ENCODE data around the gene STPG1.
"Not testable (repeated sequence)": the region's sequence is repeated elsewhere in the genome, so short reads cannot be mapped to it uniquely, and the experiment has no call there.

Gene STPG1, protein sequence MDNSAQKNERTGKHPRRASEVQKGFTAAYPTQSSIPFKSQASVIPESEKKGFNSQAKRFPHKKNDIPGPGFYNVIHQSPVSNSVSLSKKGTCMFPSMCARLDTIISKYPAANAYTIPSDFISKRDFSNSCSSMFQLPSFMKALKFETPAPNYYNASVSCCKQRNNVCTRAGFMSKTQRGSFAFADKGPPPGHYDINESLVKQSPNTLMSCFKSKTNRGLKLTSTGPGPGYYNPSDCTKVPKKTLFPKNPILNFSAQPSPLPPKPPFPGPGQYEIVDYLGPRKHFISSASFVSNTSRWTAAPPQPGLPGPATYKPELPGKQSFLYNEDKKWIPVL

DNA sequence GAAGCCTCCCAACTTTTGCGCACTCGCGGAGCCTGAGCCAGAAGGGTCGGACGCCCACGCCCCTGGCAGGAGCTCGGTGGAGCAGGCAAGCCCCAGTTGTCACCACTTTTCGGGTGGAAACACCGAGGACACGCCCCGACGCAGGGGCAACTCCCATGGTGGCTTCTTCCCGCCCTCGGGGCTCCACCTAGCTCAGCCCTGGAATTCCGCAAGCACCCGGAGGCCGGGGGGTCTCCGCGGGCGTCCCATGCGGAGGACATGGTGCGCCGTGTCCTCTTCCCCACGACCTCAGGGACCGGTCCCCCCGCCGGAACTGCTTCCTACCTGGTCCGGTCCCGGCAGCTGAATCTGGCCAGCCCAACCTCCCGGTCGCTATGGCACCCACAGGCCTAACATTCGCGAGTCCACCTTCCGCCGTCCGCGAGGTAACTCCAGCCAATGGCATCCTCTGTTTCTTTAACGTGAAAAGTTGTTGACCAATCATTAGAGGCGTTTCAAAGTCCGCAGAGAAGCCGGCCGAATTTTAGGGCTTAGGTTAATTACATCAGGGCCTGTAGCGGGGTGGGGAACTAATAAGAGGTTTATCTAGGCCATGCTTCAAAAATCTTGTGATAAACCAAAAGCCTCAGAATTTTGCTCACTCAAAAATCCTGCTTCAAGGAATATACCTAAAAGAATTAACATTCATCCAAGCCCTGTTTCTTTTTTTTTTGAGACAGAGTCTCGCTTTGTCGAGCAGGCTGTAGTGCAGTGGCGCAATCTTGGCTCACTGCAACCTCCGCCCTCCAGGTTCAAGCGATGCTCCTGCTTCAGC lies at the start of gene STPG1:
Gene STPG1, minus strand, starts transcription at position 433 of the 814 bp plus-strand sequence. CDS start 12,394 bp downstream, outside the sequence.
- no peak for DNase-seq

DNA sequence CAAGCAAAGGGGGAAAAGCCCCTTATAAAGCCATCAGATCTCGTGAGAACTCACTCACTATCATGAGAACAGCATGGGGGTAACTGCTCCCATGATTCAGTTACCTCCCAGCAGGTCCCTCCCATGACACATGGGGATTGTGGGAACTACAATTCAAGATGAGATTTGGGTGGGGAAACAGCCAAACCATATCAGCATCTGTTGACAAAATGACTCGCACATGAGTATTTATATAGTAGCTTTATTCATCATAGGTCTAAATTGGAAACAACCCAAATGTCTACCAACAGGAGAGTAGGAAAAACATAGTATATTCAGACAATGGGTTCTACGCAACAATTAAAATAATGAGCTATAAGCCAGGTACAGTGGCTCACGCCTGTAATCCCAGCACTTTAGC lies 48.5 kb upstream of the STPG1 start:
- not testable (repeated sequence) for DNase-seq

DNA sequence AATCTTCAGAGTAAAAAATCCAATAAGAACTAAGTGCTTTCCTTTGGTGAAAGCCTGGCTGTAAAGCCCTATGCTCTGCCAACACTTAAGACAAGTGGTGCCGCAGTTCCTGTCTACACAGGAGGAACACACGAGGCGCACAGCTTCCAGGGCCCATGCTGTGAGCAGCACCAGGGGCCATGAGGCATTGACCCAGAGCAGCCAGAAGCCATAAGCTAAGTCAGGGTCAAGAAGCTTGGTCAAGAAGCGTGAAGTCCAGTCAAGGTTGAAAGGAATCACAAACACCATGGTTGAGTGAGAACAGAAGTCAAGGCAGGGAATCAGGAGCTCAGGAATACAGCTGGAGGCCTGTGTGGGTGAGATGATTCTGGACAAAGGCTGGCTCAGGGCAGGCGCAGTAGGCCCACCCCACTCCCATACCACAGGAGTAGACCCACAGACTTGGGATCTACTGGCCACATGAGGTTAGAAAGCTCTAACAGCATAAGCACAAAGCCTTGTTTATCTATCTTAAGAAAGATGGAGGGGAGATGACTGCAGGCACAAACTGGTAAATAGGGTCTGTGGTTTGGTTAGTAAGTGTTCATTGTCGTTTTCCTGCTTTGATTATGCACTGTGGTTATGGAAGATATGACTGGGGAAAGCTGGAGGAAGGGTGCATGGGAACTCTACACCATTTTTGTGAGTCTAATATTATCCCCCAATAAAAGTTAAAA lies 46.1 kb upstream of the STPG1 start:
- DNase-seq: no peak

DNA sequence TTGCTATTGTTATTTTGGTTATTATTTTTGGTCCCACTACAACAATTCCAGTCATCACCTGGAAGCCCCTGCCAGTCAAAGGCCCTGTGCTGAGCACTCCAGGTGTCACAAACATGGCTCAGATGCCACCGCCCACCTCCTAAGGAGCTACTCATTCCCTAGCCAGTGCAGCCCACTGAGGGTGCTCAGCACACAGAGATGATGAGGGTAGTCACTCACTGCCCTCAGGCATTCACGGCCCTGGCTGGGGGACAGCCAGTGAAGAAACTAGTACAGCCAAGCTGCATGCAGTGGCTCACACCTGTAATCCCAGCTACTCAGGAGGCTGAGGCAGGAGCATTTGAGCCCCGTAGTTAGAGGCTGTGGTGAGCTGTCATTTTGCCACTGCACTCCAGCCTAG lies 44.3 kb upstream of the STPG1 start:
- no peak for DNase-seq

DNA sequence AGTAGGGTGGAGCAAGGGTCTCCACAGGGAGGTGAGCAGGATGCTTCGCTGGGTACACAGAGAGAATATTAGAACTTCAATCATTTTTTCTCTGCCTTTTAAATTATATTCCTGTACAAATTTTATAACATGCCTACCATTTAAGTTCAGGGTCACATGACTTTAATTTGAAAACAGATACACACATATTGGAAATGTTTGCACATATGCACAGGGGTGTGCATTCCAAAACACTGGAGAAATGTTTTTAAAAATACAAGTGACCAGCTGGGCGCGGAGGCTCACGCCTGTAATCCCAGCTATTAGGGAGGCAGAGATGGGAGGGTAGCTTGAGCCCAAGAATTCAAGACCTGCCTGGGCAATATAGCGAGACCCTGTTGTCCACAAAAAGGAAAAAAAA lies 41.7 kb upstream of the STPG1 start:
- no peak for DNase-seq

DNA sequence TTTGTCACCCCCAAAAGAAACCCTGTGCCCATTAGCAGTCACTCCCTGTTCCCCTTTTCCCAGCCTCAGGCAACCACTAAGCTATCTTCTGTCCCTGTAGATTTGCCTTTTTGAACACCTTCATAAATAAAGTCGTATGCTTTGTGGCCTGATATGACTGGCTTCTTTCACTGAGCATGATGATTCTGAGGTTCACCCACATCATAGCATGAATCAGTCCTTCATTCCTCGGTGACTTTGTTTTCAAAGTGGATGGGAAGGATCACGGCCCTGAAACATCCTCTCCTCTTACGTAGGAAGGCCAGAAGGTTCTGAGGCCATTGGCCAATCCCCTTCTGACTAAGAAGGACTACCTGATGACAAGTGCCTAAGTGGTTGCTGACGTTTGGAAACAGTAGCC lies 41.1 kb upstream of the STPG1 start:
- DNase-seq: no peak

DNA sequence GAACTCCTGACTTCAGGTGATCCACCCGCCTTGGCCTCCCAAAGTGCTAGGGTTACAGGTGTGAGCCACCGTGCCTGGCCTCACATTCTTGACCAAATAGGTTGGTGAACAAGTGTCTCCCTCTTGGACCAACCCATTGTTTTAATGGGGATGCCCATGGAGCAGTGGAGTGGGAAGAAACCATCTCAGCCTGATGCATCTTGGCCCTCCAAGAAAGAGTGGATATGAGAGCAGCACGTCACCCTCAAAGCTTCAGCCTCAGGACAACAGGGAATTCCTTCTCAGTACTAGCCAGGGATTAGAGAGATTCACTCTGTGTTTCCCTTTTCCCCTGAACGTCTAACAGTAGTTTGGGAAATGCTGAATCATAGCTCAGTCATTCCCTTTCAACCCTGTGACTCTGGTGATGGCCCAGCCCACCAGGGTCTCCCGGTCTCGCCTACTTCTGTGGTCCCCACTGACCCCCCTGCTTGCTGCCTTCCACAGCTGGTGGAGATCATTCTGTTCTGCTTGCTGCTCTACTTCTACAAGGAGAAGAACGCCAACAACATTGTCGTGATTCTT lies 39.4 kb upstream of the STPG1 start:
- DNase-seq: no peak

DNA sequence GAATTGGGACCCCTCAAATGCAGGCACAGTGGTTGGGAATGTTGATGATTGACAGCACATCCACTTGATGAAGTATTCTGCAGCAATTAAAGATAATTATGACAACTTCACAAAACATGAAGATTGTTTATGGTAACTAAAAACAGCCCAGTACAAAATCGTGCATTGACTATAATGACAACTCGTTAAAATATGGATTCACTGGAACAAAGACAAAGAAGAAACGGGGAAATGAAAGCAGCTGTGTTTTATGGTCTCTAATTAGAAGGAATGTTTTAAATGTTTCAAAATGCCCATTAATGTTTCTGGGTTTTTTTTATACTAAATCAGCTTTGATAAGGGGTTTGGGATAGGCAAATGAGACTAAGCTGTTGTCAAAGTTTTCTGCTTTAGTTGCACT lies 38.2 kb upstream of the STPG1 start:
- no peak for DNase-seq

DNA sequence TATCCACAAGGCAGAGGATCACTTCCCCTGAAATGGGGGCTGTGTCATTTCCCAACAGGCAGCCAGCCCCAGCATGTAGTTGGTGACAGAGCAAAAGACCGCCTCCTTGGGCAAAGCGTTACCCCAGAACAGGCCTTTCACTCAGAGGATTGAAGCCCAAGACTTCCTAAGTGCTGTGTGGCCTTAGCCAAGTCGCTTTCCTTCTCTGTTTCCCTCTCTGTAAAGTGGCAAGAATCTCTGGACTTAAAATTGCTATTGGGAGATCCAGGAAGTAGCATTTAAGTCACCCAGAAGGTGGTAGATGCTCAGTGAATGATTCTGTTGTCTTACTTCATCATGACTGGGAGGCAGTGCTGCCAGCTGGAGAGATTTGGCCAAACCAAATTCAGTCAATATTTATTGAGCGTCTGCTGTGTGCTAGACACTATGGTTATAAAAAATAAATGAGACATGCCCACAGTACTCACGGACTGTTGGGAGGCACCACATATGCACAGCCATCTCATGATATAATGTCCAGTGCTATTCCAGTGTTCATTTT lies 37.3 kb upstream of the STPG1 start:
- DNase-seq: no peak

DNA sequence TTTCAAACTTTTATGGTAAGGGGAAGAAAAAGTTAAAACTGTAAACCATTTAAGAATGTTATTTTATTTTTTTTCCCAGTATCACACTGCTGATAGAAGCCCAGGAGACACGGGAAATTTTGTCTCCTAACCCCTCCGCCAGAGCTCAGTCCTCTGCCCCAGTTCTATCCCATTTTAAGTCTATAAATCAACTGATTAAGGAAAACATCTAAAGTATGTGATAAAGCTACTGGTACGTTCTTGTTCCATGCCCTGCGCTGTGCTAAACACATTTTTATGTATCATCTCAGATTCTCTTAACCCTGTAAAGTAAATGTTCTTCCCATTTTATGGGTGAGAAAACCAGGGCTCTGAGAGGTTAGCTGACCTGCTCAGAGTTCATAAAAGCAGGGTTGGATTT lies 36.7 kb upstream of the STPG1 start:
- no peak for DNase-seq

DNA sequence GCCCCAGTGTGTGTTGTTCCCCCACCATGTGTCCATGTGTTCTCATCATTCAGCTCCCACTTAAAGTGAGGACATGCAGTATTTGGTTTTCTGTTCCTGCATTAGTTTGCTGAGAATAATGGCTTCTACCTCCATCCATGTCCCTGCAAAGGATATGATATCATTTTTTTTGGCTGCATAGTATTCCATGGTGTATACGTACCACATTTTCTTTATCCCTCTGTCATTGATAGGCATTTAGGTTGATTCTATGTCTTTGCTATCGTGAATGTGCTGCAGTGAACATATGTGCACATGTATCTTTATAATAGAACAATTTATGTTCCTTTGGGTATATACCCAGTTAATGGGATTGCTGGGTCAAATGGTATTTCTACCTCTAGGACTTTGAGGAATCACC lies 32.9 kb upstream of the STPG1 start:
- DNase-seq: not testable (repeated sequence)

DNA sequence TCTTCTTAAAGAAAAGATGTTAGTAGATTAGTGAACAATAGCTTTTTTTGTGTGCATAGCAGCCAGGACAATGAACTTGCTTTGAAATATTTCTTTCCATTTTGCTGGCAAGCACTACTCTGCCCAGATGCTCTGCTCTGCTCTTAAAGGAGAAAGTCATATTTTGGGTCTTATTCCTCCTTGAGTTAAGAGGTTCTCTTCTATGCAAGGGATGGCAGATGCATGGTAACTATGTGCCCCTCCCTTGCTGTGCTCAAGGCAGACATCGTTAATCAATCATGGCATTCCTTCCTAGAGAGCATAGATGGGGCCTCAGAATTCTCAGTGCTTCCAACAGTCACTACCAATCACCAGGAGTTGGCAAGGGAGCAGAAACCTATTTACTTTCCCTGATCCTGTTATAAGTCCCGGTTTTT lies 29.7 kb upstream of the STPG1 start:
- peak; percentile 64 for DNase-seq

DNA sequence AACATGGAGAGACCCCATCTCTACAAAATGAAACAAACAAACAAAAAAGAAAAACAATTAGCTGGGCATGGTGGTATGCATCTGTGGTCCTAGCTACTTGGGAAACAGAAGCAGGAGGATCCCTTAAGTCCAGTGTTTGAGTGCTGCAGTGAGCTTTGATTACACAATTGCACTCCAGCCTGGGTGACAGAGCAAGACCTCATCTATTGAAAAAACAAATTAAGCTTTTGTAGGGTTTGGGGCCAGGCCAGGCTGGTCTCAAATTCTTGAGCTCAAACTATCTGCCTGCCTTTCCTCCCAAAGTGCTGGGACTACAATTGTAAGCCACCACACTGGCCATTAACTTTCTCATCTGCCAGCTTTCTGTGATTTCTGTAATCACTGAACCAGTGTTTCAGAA lies 29.2 kb upstream of the STPG1 start:
- no peak for DNase-seq

DNA sequence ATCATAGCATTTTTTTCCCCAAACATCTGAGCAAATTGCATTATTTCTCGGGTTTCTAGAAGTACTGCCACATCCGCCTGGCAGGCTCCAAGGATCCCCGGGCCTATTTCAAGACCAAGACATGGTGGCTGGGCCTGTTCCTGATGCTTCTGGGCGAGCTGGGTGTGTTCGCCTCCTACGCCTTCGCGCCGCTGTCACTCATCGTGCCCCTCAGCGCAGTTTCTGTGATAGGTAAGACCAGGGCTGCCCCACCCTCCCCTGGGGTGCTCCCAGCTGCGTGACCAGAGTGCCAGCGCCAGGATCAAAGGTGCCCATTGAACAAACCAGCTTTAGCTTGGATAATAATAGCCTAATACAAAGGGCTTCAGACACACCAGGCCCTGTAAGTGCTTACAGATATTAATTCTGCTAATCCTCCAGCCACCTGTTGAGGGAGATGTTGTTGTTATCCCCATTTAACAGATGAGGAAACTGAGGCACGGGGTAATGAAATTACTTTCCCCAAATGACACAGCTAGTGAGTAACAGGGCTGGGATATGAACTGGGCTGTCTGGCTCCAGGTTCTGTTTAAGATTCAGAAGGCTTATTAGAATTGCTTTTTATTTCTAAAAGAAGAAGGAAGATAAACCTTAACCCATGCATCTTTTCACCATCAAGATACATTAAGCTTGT lies 28.6 kb upstream of the STPG1 start:
- no peak for DNase-seq

DNA sequence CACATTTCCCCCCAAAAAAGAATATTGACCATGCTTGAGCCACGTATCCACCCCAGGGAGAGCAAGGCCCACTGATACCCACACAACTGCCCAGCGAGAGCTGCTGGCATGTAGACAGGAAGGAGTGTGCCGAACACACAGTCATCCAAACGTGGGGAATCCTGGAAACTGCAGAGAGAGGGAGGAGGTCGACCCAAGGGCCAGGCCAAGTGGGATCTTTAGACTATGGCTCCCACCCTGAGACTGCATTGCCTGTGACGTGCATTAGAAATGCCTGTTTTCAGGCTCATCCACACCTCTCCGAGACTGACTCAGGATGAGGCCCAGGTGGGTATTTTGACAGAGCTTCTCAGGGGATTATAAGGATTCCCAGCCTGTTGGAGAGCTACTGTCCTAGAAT lies 27.9 kb upstream of the STPG1 start:
- DNase-seq: no peak

DNA sequence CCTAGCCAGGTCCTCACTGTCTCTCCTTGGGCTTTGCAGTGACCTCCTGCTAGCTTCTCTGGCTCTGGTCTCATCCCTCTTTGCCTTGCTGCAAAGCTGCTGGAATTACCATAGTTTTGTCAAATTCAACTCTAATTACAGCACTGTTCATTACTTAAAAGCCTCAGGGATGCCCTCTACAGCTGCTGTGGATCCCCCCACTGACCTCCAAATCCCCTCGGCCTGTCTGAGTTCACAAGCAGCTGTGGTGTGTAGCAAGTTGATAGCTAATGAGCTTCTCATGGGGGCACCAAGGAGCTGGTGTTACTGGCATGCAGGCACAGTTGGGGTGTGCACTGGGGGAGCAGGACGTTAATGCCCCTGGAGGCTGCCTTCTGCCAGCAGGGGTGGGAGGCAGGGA lies 26.9 kb upstream of the STPG1 start:
- no peak for DNase-seq

DNA sequence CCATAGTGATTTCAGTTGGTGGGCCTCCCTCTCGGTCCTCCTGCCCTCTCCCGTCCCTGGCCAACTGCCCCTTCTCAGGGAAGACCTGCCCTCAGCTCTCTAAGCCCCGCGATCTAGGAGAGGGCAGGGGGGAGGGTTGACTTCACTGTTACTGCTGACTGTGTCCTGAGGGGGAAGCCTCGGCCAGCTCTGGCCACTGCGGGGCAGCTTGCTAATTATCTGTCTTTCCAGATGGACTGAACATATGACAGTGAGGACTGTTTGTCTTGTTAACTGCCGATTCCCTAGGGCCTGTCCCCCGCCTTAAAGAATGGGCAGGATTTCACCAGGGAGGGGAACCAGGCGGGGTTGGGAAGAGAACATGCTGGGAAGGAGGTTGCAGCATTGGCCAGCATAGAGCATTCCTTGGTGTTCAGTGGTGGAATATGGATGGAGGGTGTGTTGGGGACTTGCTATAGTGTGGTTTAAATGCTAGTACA lies 24.9 kb upstream of the STPG1 start:
- DNase-seq: no peak

DNA sequence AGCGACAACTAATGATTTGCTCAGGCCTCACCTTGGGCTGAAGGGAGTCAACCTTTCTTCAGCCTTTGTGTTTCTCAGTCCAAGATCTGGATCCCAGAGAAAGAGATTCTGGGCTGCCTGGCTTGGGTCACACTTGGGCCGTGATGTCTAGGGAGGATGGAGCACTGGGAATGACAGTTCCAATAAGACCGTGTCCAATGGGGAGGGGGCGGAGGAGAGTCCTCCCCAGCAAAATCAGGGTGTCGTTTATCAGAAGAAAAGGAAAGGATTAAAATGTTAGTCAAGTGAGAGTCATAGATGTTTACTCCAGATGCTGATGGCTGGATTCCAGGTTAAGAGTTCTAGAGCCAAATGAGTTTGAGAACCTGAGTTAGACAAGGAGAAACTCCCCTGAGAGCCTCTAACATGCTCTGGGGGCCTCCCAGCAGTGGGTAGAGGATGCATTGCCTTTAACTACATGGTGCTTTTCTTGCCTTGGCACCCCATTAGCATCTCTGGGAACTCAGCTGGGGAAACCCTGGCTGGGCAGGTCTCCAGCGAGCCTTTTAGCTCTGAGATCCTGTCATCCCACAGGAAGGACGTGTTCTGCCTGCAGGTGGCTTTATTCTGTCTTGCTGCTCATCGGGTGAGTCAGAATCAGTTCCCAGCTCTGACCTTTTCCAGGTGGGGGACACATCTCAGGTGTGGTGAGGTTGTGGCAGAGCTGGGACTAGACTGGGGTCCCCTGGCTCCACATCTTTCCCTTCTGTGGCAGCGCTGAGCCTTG lies 24.2 kb upstream of the STPG1 start:
- no peak for DNase-seq

DNA sequence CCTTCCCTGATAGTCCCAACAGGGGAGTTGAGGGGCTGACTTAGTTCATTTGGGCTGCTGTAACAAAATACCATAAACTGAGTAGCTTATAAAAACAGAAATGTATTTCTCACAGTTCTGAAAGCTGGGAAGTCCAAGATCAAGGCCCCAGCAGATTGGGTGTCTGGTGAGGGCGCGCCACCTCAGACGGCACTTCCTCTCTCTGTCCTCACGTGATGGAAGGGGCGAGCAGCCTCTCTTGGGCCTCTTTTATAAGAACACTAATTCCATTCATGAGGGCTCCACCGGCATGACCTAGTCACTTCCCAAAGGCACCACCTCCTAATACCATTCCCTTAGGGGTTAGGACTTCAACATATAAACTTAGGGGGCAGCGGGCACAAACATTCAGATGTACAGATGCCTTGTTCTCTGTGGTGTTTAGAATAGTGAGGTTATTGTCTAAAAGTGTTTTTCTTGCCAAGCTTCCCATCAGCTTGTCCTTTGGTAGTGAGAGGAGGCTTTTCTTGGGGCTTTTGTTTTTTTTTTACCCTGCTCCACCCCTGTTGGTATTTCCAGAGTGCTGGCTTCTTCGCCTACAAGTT lies 22.3 kb upstream of the STPG1 start:
- no peak for DNase-seq

DNA sequence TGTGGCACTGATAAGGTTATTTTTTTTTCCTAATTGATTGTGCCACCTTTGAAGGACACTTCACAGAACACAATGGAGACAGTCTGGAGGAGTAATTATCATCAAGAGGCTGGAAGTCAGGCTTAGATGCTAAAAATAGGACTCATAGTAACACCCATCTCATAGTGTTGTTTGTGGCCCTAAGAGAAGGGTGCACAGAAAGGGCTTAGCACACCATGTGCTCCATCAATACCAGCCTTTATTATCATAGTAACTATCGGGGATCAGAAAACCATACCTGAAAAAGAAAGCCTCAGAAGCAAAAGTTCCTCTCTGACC lies 13.9 kb upstream of the STPG1 start:
- DNase-seq: no peak
